Upper lobe of left lung (tissue), 4 donors: ENCODE measurements around the gene HAUS5.

Experiments used
- POLR2AphosphoS5 ChIP-seq, 2 donors: sonication (generic); formaldehyde crosslinking; IDR thresholded peaks; one replicate each; pipeline ENCODE4 v1.5.1; 2017; ENCODE audit warnings: antibody characterized with exemption in 2 of 2
- TF ChIP-seq, protein P1 (sequence below), 6 experiments: fragments of 450-650 bp in 4 of 6; fragments of 200-600 bp in 2 of 6; sonication (generic) in 2 of 6; IDR thresholded peaks; one replicate each; pipeline ENCODE4 v1.5.1; 2016 to 2019; ENCODE audit warnings: antibody characterized with exemption in 6 of 6

DNA sequence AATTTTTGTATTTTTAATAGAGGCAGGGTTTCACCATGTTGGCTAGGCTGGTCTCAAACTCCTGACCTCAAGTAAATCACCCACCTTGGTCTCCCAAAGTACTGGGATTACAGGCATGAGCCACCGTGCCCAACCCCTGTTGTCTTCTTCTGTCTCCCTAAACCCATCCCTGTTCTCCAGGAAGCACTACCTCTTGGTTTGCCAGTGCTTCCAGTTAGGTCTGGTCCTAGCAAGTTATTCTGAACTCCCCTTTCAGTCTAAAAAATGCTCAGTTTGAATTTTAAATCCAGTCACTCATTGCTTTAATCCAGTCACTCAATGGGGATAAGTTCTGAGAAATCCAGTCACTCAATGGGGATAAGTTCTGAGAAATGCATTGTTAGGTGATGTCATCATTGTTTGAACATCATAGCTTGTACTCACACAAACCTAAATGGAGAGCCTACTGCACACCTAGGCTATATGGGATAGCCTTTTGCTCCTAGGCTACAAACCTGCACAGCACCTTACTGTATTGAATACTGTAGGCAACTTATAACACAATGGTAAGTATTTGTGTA lies 41.0 kb upstream of the HAUS5 start:
- TF ChIP-seq, protein P1, sequence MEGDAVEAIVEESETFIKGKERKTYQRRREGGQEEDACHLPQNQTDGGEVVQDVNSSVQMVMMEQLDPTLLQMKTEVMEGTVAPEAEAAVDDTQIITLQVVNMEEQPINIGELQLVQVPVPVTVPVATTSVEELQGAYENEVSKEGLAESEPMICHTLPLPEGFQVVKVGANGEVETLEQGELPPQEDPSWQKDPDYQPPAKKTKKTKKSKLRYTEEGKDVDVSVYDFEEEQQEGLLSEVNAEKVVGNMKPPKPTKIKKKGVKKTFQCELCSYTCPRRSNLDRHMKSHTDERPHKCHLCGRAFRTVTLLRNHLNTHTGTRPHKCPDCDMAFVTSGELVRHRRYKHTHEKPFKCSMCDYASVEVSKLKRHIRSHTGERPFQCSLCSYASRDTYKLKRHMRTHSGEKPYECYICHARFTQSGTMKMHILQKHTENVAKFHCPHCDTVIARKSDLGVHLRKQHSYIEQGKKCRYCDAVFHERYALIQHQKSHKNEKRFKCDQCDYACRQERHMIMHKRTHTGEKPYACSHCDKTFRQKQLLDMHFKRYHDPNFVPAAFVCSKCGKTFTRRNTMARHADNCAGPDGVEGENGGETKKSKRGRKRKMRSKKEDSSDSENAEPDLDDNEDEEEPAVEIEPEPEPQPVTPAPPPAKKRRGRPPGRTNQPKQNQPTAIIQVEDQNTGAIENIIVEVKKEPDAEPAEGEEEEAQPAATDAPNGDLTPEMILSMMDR (IDR thresholded peaks at IDR 0.05), result no peak
- TF ChIP-seq POLR2AphosphoS5 (IDR thresholded peaks at IDR 0.05), result no peak
